ENCODE results near the gene TNFRSF1A. TPM values are rescaled to one million over a fixed set of nuclear protein-coding genes. Genes with fewer than 3 reads are reported as not detected.

Gene TNFRSF1A
- total RNA-seq, 1 experiment from 2014 or later, result 44.1 TPM

DNA sequence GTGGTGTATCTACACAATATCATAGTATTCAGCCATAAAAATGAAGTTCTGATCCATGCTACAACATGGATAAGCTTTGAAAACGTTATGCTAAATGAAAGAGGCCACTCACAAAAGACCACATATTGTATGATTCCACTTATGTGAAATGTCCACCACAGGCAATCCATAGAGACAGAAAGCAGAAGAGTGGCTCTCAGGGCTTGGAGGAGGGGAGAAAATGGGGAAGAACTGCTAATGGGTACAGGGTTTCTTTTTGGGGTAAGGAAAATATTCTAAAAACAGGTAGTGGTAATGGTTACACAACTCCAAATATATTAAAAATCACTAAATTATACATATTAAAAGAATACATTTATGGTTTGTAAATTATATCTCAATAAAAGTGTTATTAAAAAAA, 17.0 kb upstream of the TNFRSF1A start:
- no peak for ATAC-seq
- Mint-ChIP-seq H3K27me3 (ENCODE audit: low read depth) (no peaks in the 10 kb centered on the region), H3K4me1 (peaks cover 29% of the 10 kb centered on the region), H3K9me3 (no peaks in the 10 kb centered on the region), H3K4me3 (no peak overlapping the region), H3K36me3 (peaks cover 48% of the 10 kb centered on the region), H3K27ac (no peak overlapping the region)
- ChIA-PET POLR2A (no interaction called here), CTCF (interaction anchor here (1.8 to 5.6 kb wide), 2 partner anchors 17 to 31 kb away, joined by 4 to 49 read pairs; partner anchors contain the start of gene TNFRSF1A)
- TF ChIP-seq SP1 (CRISPR knock-in tag; conservative IDR thresholded peaks at IDR 0.05) (no peak), GRHL2 (CRISPR knock-in tag; IDR thresholded peaks at IDR 0.05; ENCODE audit: insufficient replicate concordance, severe bottlenecking) (no peak), EMX1 (CRISPR knock-in tag; IDR thresholded peaks at IDR 0.05) (no peak), IRF2 (CRISPR knock-in tag; IDR thresholded peaks at IDR 0.05; ENCODE audit: borderline replicate concordance, low read depth) (no peak), FOXK1 (CRISPR knock-in tag; IDR thresholded peaks at IDR 0.05) (no peak), ESRRA (CRISPR knock-in tag; IDR thresholded peaks at IDR 0.05; ENCODE audit: borderline replicate concordance) (no peak), SMAD4 (CRISPR knock-in tag; IDR thresholded peaks at IDR 0.05) (no peak), ZNF263 (CRISPR knock-in tag; IDR thresholded peaks at IDR 0.05; ENCODE audit: low read depth) (no peak)
- TF ChIP-seq, protein P1, sequence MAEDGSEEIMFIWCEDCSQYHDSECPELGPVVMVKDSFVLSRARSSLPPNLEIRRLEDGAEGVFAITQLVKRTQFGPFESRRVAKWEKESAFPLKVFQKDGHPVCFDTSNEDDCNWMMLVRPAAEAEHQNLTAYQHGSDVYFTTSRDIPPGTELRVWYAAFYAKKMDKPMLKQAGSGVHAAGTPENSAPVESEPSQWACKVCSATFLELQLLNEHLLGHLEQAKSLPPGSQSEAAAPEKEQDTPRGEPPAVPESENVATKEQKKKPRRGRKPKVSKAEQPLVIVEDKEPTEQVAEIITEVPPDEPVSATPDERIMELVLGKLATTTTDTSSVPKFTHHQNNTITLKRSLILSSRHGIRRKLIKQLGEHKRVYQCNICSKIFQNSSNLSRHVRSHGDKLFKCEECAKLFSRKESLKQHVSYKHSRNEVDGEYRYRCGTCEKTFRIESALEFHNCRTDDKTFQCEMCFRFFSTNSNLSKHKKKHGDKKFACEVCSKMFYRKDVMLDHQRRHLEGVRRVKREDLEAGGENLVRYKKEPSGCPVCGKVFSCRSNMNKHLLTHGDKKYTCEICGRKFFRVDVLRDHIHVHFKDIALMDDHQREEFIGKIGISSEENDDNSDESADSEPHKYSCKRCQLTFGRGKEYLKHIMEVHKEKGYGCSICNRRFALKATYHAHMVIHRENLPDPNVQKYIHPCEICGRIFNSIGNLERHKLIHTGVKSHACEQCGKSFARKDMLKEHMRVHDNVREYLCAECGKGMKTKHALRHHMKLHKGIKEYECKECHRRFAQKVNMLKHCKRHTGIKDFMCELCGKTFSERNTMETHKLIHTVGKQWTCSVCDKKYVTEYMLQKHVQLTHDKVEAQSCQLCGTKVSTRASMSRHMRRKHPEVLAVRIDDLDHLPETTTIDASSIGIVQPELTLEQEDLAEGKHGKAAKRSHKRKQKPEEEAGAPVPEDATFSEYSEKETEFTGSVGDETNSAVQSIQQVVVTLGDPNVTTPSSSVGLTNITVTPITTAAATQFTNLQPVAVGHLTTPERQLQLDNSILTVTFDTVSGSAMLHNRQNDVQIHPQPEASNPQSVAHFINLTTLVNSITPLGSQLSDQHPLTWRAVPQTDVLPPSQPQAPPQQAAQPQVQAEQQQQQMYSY (CRISPR knock-in tag; IDR thresholded peaks at IDR 0.05), result no peak
- TF ChIP-seq, protein P2, sequence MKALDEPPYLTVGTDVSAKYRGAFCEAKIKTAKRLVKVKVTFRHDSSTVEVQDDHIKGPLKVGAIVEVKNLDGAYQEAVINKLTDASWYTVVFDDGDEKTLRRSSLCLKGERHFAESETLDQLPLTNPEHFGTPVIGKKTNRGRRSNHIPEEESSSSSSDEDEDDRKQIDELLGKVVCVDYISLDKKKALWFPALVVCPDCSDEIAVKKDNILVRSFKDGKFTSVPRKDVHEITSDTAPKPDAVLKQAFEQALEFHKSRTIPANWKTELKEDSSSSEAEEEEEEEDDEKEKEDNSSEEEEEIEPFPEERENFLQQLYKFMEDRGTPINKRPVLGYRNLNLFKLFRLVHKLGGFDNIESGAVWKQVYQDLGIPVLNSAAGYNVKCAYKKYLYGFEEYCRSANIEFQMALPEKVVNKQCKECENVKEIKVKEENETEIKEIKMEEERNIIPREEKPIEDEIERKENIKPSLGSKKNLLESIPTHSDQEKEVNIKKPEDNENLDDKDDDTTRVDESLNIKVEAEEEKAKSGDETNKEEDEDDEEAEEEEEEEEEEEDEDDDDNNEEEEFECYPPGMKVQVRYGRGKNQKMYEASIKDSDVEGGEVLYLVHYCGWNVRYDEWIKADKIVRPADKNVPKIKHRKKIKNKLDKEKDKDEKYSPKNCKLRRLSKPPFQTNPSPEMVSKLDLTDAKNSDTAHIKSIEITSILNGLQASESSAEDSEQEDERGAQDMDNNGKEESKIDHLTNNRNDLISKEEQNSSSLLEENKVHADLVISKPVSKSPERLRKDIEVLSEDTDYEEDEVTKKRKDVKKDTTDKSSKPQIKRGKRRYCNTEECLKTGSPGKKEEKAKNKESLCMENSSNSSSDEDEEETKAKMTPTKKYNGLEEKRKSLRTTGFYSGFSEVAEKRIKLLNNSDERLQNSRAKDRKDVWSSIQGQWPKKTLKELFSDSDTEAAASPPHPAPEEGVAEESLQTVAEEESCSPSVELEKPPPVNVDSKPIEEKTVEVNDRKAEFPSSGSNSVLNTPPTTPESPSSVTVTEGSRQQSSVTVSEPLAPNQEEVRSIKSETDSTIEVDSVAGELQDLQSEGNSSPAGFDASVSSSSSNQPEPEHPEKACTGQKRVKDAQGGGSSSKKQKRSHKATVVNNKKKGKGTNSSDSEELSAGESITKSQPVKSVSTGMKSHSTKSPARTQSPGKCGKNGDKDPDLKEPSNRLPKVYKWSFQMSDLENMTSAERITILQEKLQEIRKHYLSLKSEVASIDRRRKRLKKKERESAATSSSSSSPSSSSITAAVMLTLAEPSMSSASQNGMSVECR (CRISPR knock-in tag; IDR thresholded peaks at IDR 0.05; ENCODE audit: borderline replicate concordance), result no peak
- TF ChIP-seq, protein P3, sequence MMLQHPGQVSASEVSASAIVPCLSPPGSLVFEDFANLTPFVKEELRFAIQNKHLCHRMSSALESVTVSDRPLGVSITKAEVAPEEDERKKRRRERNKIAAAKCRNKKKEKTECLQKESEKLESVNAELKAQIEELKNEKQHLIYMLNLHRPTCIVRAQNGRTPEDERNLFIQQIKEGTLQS (CRISPR knock-in tag; conservative IDR thresholded peaks at IDR 0.05), result no peak
- no peak for DNase-seq (ENCODE audit: low spot score)

DNA sequence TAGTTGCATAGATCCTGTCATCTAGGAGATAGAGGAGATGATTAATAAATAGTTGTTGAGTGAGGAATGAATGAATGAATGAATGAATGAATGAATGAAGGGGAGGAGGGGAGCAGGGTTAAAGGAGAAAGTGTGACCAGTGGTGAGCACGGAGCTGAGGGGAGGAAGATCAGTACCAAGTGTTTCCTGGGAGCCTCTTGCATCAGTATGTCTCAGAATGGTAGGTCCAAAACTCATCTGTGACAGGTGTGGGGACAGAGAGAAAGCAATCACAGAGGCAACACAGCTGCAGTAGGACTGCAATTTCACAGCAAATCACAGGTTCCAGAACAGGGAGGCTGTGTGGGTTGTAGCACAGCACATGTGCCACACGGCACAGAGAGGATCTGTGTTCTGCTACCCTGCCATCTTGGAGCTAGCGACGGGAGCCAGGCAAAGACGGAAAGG, 14.5 kb upstream of the TNFRSF1A start:
- Mint-ChIP-seq H3K36me3 (peaks cover 50% of the 10 kb centered on the region), H3K27ac (0 out of 2 replicates have a peak overlapping the region, but pooled peaks have one; percentile 34), H3K9me3 (no peaks in the 10 kb centered on the region), H3K27me3 (ENCODE audit: low read depth) (no peaks in the 10 kb centered on the region), H3K4me1 (peaks cover 25% of the 10 kb centered on the region), H3K4me3 (no peak overlapping the region)
- POLR2A ChIA-PET, result interaction anchor here (0.6 to 2.2 kb wide), 5 partner anchors 12 to 28 kb away, joined by 3 to 14 read pairs (median 8); partner anchors contain the start of genes SCNN1A and TNFRSF1A
- DNase-seq (ENCODE audit: low spot score), result no peak
- CTCF ChIA-PET, result interaction anchor here (0.5 to 5.6 kb wide), 13 partner anchors 8 to 109 kb away, joined by 3 to 68 read pairs (median 10); partner anchors contain the start of genes LTBR, SCNN1A and TNFRSF1A
- ATAC-seq, result no peak
- no peak for TF ChIP-seq NFYB (CRISPR knock-in tag; conservative IDR thresholded peaks at IDR 0.05; ENCODE audit: low read depth)
- TF ChIP-seq SMAD3 (CRISPR knock-in tag; IDR thresholded peaks at IDR 0.05; ENCODE audit: borderline replicate concordance), result no peak
- TF ChIP-seq OVOL2 (CRISPR knock-in tag; IDR thresholded peaks at IDR 0.05; ENCODE audit: borderline replicate concordance), result no peak
- no peak for TF ChIP-seq TCF7 (CRISPR knock-in tag; IDR thresholded peaks at IDR 0.05; ENCODE audit: low read depth)
- TF ChIP-seq, protein P4, sequence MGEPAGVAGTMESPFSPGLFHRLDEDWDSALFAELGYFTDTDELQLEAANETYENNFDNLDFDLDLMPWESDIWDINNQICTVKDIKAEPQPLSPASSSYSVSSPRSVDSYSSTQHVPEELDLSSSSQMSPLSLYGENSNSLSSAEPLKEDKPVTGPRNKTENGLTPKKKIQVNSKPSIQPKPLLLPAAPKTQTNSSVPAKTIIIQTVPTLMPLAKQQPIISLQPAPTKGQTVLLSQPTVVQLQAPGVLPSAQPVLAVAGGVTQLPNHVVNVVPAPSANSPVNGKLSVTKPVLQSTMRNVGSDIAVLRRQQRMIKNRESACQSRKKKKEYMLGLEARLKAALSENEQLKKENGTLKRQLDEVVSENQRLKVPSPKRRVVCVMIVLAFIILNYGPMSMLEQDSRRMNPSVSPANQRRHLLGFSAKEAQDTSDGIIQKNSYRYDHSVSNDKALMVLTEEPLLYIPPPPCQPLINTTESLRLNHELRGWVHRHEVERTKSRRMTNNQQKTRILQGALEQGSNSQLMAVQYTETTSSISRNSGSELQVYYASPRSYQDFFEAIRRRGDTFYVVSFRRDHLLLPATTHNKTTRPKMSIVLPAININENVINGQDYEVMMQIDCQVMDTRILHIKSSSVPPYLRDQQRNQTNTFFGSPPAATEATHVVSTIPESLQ (CRISPR knock-in tag; IDR thresholded peaks at IDR 0.05), result no peak
- no peak for TF ChIP-seq MYBL2 (CRISPR knock-in tag; IDR thresholded peaks at IDR 0.05)
